ENCODE data around the gene MED25. TPM values are rescaled to one million over a fixed set of nuclear protein-coding genes. Genes with fewer than 3 reads are reported as not detected.

The MED25 gene
- polyA plus RNA-seq, 1 of the 3 experiments (the other 2 are of a cell fraction): 30.2 TPM

GRCh38 chr19:49790866-49791265 lies 27.2 kb upstream of the MED25 start (continued):
- no peak for TF ChIP-seq ZBTB33 (IDR thresholded peaks at IDR 0.05; ENCODE audit: borderline replicate concordance, low read depth)
- TF ChIP-seq SIN3A (IDR thresholded peaks at IDR 0.05; ENCODE audit: borderline replicate concordance, low read depth, low read length): no peak
- TF ChIP-seq NFIC (IDR thresholded peaks at IDR 0.05; ENCODE audit: borderline replicate concordance): no peak

GRCh38 chr19:49791776-49792445 lies 26.2 kb upstream of the MED25 start:
- Histone ChIP-seq H3K4me1 (ENCODE audit: control insufficient read depth in 1 of 2, insufficient read depth in 2 of 2, low read depth in 1 of 2, low read length in 1 of 2) (no peaks in the 10 kb centered on the region), H3K36me3 (replicated peaks in 1 of 2; ENCODE audit: control insufficient read depth in 1 of 2, insufficient read depth in 2 of 2, low read length in 1 of 2) (peaks cover 19 to 29% of the 10 kb centered on the region in 2 experiments), H3K9me2 (no peaks in the 10 kb centered on the region), H3K79me2 (ENCODE audit: insufficient read depth) (peaks cover 10% of the 10 kb centered on the region; the same call in 1 of the 2 replicates), H2AFZ (ENCODE audit: low read depth) (no peak overlapping the region), H3K4me3 (ENCODE audit: low read depth in 2 of 2, low read length in 1 of 2) (no peak overlapping the region), H3K27ac (ENCODE audit: low read depth in 2 of 2, low read length in 1 of 2) (no peak overlapping the region), H3K9me3 (no peaks in the 10 kb centered on the region), H3K4me2 (no peak overlapping the region), H3K27me3 (ENCODE audit: insufficient read depth) (no peaks in the 10 kb centered on the region), H3F3A (replicated peaks; ENCODE audit: insufficient read depth) (no peaks in the 10 kb centered on the region), H3K9ac (no peak overlapping the region), H4K20me1 (ENCODE audit: insufficient read depth) (no peaks in the 10 kb centered on the region)
- WGBS (ENCODE audit: low lambda C conversion rate): 94% methylated on average over 10 of the region's 26 CpGs
- no peak for DNase-seq
- TF ChIP-seq FOXM1 (IDR thresholded peaks at IDR 0.05; ENCODE audit: low read depth): no peak
- TF ChIP-seq REST (IDR thresholded peaks at IDR 0.05; ENCODE audit: low read depth, low read length): no peak
- no peak for TF ChIP-seq RAD21 (IDR thresholded peaks at IDR 0.05; ENCODE audit: low read length)
- no peak for TF ChIP-seq EZH2phosphoT487 (IDR thresholded peaks at IDR 0.05; ENCODE audit: borderline replicate concordance, low read depth)
- no peak for TF ChIP-seq RFX5 (IDR thresholded peaks at IDR 0.05; ENCODE audit: low read length)
- TF ChIP-seq IRF3 (IDR thresholded peaks at IDR 0.05; ENCODE audit: low read depth, low read length): no peak
- TF ChIP-seq USF2 (IDR thresholded peaks at IDR 0.05; ENCODE audit: borderline replicate concordance, low read depth, low read length): no peak
- no peak for TF ChIP-seq MXI1 (IDR thresholded peaks at IDR 0.05; ENCODE audit: low read depth, low read length)
- no peak for TF ChIP-seq ELF1 (IDR thresholded peaks at IDR 0.05)
- no peak for TF ChIP-seq TAF1 (IDR thresholded peaks at IDR 0.05; ENCODE audit: borderline replicate concordance, low read depth, low read length)
- TF ChIP-seq RCOR1 (IDR thresholded peaks at IDR 0.05; ENCODE audit: low read length): no peak
- no peak for TF ChIP-seq GABPA (IDR thresholded peaks at IDR 0.05; ENCODE audit: low read depth)
- no peak for TF ChIP-seq MEF2A (IDR thresholded peaks at IDR 0.05; ENCODE audit: borderline replicate concordance, low read depth)
- TF ChIP-seq FOXJ3 (CRISPR knock-in tag; IDR thresholded peaks at IDR 0.05): no peak
- no peak for TF ChIP-seq CHD2 (IDR thresholded peaks at IDR 0.05; ENCODE audit: low read length, partially characterized antibody)
- TF ChIP-seq POLR2AphosphoS5 (IDR thresholded peaks at IDR 0.05; ENCODE audit: low read depth, low read length): no peak
- TF ChIP-seq EP300 (IDR thresholded peaks at IDR 0.05; ENCODE audit: borderline replicate concordance in 1 of 2, low read depth in 1 of 2, low read length in 1 of 2): no peak
- TF ChIP-seq SIN3A (IDR thresholded peaks at IDR 0.05; ENCODE audit: borderline replicate concordance, low read depth, low read length): no peak
- no peak for TF ChIP-seq TEAD4 (IDR thresholded peaks at IDR 0.05; ENCODE audit: borderline replicate concordance, insufficient read depth)
- no peak for TF ChIP-seq ZBTB33 (IDR thresholded peaks at IDR 0.05; ENCODE audit: borderline replicate concordance, low read depth)
- POLR2A ChIA-PET: no interaction called here
- CTCF ChIA-PET: no interaction called here
